ENCODE measurements around the gene DENR.
"Not testable (repeated sequence)": the region's sequence is repeated elsewhere in the genome, so short reads cannot be mapped to it uniquely, and the experiment has no call there.

The DENR gene

DNA sequence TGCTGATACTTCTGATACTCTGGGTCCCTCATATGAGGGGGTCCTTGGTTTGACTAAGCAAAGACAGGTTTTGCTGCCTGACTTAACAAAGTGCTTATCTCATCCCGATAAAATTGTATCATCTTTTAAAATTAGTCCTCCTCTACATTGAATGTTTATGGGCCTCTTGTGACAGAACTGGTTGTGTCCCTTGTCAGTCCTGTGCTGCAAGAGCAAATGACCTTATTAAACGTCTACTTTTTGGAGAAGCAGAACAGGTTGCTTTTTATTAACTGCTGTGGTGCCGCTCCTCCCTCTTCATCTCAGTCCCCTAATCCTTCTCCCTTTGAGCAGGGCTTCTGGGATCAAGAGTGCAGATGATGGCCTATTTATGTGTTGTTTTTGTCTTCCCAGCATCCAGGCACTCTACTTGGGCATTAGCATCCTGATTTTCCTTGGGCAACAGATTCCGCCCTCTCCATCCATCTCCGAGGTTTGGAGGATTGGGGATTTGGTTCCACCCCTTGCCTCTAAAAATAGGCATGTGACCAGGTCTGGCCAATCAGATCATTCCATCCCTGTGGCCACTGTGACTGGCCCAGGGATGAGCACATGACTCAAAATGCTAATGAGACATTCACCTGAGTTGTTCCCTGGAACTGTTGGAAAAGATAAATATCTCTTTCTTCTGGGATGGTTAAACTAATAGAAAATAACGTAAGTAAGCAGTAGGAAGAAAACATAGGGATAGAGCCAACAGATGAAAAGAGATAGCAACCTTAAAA lies 2.9 kb upstream of the DENR start:
- H3K4me1 ChIP-seq (ENCODE audit: control insufficient read depth, insufficient read depth, low read length) = peaks cover 8% of the 10 kb centered on the region
- H3K4me3 ChIP-seq (ENCODE audit: low read length) = no peak overlapping the region
- no peaks in the 10 kb centered on the region for H3K36me3 ChIP-seq (ENCODE audit: control insufficient read depth, insufficient read depth, low read length)
- H3K9ac ChIP-seq (ENCODE audit: low read length) = no peak overlapping the region
- H3K27me3 ChIP-seq (ENCODE audit: control insufficient read depth, insufficient read depth, low read length) = no peaks in the 10 kb centered on the region
- no peaks in the 10 kb centered on the region for H3K9me3 ChIP-seq (ENCODE audit: control insufficient read depth, low read length)

DNA sequence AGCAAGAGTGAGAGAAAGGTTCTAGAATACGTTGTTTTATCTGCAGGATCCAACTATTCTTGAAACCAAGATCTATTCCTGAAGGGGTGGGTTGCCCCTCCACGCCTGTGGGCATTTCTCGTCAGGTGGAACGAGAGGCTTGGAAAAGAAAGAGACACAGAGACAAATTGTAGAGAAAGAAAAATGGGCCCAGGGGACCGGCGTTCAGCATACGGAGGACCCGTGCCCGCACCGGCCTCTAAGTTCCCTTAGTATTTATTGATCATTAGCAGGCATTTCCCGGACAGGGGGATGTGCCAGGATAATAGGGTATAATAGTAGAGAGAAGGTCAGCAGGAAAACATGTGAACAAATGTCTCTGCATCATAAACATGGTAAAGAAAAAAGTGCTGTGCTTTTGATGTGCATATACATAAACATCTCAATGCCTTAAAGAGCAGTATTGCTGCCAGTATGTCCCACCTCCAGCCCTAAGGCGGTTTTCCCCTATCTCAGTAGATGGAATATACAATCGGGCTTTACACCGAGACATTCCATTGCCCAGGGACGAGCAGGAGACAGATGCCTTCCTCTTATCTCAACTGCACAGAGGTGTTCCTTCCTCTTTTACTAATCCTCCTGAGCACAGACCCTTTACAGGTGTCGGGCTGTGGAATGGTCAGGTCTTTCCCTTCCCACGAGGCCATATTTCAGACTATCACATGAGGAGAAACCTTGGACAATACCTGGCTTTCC lies 1.7 kb upstream of the DENR start:
- H3K36me3 ChIP-seq (ENCODE audit: control insufficient read depth, insufficient read depth, low read length); H3K27me3 ChIP-seq (ENCODE audit: control insufficient read depth, insufficient read depth, low read length); H3K9ac ChIP-seq (ENCODE audit: low read length); H3K4me3 ChIP-seq (ENCODE audit: low read length); H3K4me1 ChIP-seq (ENCODE audit: control insufficient read depth, insufficient read depth, low read length); H3K9me3 ChIP-seq (ENCODE audit: control insufficient read depth, low read length): not testable (repeated sequence)

DNA sequence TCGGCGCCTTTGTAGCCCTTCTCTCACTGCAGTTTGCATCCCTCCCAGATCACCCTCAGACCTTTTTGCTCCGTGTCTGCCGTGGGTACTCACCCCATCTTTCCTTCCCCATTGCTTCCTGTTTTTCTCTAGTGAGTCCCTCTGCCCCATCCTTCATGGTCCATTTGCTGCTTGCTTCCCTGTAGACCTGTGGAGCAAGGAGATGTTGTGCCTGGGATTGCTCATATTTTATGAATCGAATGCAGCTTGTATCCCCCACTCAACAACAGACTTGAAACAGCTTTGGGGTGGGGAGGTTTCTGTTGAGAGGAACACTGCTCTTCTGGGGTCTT lies 661 bp downstream of the DENR start:
- Histone ChIP-seq H3K9ac (ENCODE audit: low read length) (peak overlapping the region; percentile 81), H3K27me3 (ENCODE audit: control insufficient read depth, insufficient read depth, low read length) (no peaks in the 10 kb centered on the region), H3K4me1 (ENCODE audit: control insufficient read depth, insufficient read depth, low read length) (peaks cover 8% of the 10 kb centered on the region), H3K36me3 (ENCODE audit: control insufficient read depth, insufficient read depth, low read length) (no peaks in the 10 kb centered on the region), H3K9me3 (ENCODE audit: control insufficient read depth, low read length) (no peaks in the 10 kb centered on the region), H3K4me3 (ENCODE audit: low read length) (peak overlapping the region; percentile 66)

DNA sequence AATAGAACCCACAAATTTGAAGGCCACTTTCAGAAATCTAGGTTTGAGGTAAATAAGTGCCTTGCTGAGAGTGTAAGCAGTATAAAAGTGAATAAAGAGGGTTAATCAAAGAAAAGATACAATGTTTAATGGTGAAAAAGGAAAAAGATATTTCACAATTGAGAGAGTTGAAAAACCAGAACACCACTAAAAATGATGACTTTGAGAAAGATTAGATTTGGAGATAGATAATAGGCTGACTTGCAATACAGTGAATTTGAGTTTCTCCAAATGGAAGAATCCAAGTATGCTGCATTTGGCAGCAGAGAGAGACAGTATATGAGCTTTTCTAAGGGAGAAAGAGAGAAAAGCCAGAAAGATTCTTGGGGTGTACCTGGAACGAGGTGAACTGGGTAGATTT lies 2.2 kb downstream of the DENR start:
- H3K4me1 ChIP-seq (ENCODE audit: control insufficient read depth, insufficient read depth, low read length) = peaks cover 8% of the 10 kb centered on the region
- no peaks in the 10 kb centered on the region for H3K9me3 ChIP-seq (ENCODE audit: control insufficient read depth, low read length)
- no peaks in the 10 kb centered on the region for H3K27me3 ChIP-seq (ENCODE audit: control insufficient read depth, insufficient read depth, low read length)
- H3K4me3 ChIP-seq (ENCODE audit: low read length) = no peak overlapping the region
- H3K9ac ChIP-seq (ENCODE audit: low read length) = no peak overlapping the region
- H3K36me3 ChIP-seq (ENCODE audit: control insufficient read depth, insufficient read depth, low read length) = no peaks in the 10 kb centered on the region

DNA sequence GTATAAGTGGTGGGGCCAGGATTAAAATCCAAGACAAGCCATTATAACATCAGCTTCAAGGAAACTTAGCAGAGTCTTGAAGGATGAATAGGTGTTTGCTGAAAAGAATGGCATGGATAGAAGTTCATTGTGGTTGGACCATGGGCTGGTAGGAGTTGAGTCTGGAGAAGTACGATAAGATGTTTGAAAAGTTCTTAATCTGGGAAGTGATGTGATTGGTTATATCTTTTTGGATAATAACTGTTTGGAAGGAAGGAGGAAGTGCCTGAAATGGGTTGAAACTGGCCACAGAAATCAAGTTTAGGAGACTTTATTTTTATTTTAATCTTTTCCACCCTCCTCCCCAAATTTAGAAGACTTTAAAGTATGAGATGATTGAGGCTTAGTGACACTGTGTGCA lies 4.9 kb downstream of the DENR start:
- no peak overlapping the region for H3K4me3 ChIP-seq (ENCODE audit: low read length)
- no peaks in the 10 kb centered on the region for H3K9me3 ChIP-seq (ENCODE audit: control insufficient read depth, low read length)
- H3K4me1 ChIP-seq (ENCODE audit: control insufficient read depth, insufficient read depth, low read length) = peaks cover 8% of the 10 kb centered on the region
- H3K27me3 ChIP-seq (ENCODE audit: control insufficient read depth, insufficient read depth, low read length) = no peaks in the 10 kb centered on the region
- no peaks in the 10 kb centered on the region for H3K36me3 ChIP-seq (ENCODE audit: control insufficient read depth, insufficient read depth, low read length)
- no peak overlapping the region for H3K9ac ChIP-seq (ENCODE audit: low read length)

DNA sequence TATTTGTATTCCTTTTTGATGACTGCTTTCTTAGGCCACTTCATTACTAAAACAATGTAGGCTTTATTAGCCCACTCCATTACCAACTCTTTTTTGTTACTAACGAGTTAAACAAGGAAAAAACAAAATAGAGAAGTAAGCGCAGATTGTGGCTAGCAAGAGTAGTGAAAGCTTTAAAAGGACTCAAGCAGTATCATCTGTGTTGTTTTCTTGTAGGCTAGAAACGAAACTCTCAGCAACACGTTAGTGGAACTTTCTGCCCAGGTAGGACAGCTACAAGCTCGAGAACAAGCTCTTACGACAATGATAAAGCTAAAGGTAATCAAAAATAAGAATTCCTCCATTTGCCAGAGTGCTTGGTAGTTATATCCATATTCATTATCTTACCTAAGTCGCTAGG lies 32.9 kb downstream of the DENR start:
- Histone ChIP-seq H3K27me3 (ENCODE audit: control insufficient read depth, insufficient read depth, low read length) (no peaks in the 10 kb centered on the region), H3K9ac (ENCODE audit: low read length) (no peak overlapping the region), H3K4me1 (ENCODE audit: control insufficient read depth, insufficient read depth, low read length) (no peaks in the 10 kb centered on the region), H3K4me3 (ENCODE audit: low read length) (no peak overlapping the region), H3K36me3 (ENCODE audit: control insufficient read depth, insufficient read depth, low read length) (no peaks in the 10 kb centered on the region), H3K9me3 (ENCODE audit: control insufficient read depth, low read length) (no peaks in the 10 kb centered on the region)

DNA sequence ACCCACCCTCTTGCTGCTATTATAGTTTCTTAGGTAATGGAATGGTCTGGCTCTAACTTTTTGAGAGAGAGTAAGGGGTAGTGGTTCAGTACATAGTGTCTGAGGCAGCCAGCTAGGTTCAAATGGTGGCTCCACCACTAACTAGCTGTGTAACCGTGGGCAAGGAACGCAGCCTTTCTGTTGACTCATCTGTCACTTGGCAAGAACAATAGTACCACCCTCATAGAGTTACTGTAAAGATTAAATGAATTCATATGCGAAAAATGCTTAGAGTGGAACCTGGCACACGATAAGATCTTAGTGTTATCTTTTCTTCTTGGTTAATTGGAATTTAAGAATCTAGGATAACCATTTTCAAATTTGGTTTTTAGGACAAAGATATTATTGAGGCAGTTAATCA lies 35.8 kb downstream of the DENR start:
- no peak overlapping the region for H3K4me3 ChIP-seq (ENCODE audit: low read length)

DNA sequence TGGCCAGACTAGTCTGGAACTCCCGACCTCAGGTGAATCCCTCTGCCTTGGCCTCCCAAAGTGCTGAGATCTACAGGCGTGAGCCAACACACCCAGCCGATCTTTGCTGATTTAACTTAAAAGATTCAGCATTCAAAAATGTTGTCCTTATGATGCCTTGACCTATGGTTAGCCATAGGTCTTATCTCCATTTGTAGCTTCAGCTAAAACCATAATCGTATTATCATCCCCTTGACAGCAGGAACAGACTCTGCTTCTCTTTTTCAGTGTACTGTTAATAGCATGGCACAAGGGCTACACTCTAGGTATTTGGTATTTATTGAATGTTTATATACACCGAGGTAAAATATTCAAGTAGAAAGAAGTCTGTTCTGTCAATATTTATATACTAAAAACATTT lies 37.0 kb downstream of the DENR start:
- Histone ChIP-seq H3K4me1 (ENCODE audit: control insufficient read depth, insufficient read depth, low read length) (no peaks in the 10 kb centered on the region), H3K27me3 (ENCODE audit: control insufficient read depth, insufficient read depth, low read length) (no peaks in the 10 kb centered on the region), H3K36me3 (ENCODE audit: control insufficient read depth, insufficient read depth, low read length) (no peaks in the 10 kb centered on the region), H3K9me3 (ENCODE audit: control insufficient read depth, low read length) (no peaks in the 10 kb centered on the region), H3K4me3 (ENCODE audit: low read length) (no peak overlapping the region), H3K9ac (ENCODE audit: low read length) (no peak overlapping the region)

More for the DNA sequence above, 35.8 kb downstream of the DENR start:
- Histone ChIP-seq H3K4me1 (ENCODE audit: control insufficient read depth, insufficient read depth, low read length) (no peaks in the 10 kb centered on the region), H3K36me3 (ENCODE audit: control insufficient read depth, insufficient read depth, low read length) (no peaks in the 10 kb centered on the region), H3K9me3 (ENCODE audit: control insufficient read depth, low read length) (no peaks in the 10 kb centered on the region), H3K9ac (ENCODE audit: low read length) (no peak overlapping the region), H3K27me3 (ENCODE audit: control insufficient read depth, insufficient read depth, low read length) (no peaks in the 10 kb centered on the region)

DNA sequence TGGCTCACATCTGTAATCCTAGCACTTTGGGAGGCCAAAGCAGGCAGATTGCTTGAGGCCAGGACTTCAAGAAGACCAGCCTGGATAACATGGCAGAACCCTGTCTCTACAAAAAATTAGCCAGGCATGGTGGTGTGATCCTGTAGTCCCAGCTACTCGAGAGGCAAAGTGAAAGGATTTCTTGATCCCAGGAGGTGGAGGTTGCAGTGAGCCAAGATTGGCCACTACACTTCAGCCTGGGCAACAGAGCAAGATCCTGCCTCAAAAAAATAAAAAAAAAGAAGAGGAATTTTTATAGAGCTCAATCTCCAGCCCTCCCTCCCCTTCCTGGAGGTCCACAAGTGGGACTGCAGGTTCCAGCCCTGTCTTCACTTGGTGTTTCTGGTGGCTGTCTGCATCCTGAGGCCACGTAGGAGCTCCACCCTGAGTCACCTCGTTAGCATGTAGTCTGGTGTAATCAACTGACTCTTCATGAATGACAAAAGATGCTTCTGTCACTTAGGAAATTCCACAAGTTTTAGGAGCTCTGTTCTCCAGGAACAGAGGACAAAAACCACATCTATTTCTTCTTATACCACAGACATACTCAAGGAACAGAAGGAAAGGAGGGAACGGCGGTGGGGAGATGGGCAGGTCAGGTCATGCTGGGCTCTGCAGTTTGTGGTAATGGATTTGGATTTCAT lies 37.9 kb downstream of the DENR start:
- no peak overlapping the region for H3K9ac ChIP-seq (ENCODE audit: low read length)
- no peak overlapping the region for H3K4me3 ChIP-seq (ENCODE audit: low read length)
- no peaks in the 10 kb centered on the region for H3K27me3 ChIP-seq (ENCODE audit: control insufficient read depth, insufficient read depth, low read length)
- H3K4me1 ChIP-seq (ENCODE audit: control insufficient read depth, insufficient read depth, low read length) = peaks cover under 1% of the 10 kb centered on the region
- no peaks in the 10 kb centered on the region for H3K9me3 ChIP-seq (ENCODE audit: control insufficient read depth, low read length)
- no peaks in the 10 kb centered on the region for H3K36me3 ChIP-seq (ENCODE audit: control insufficient read depth, insufficient read depth, low read length)

DNA sequence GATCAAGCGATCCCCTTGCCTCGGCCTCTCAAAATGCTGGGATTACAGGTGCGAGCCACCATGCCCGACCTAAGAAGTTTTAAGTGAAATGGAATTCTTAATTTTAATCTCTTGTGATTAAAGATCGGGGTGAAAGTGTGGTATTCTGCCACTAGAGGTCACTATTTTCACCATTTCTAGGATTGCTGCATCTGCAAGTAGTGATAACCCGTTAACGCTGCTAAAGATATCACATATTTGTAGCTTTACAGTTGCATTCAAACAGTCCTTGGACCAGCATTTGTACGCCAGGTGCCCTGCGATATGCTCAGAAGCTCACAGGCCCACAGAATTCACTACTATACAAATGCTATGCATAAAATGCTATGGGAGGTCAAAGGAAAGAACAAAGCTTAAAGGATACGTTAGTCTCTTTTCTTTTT lies 41.1 kb downstream of the DENR start:
- Histone ChIP-seq H3K27me3 (ENCODE audit: control insufficient read depth, insufficient read depth, low read length) (no peaks in the 10 kb centered on the region), H3K9me3 (ENCODE audit: control insufficient read depth, low read length) (no peaks in the 10 kb centered on the region), H3K4me3 (ENCODE audit: low read length) (no peak overlapping the region), H3K9ac (ENCODE audit: low read length) (no peak overlapping the region), H3K36me3 (ENCODE audit: control insufficient read depth, insufficient read depth, low read length) (no peaks in the 10 kb centered on the region), H3K4me1 (ENCODE audit: control insufficient read depth, insufficient read depth, low read length) (peaks cover 3% of the 10 kb centered on the region)

DNA sequence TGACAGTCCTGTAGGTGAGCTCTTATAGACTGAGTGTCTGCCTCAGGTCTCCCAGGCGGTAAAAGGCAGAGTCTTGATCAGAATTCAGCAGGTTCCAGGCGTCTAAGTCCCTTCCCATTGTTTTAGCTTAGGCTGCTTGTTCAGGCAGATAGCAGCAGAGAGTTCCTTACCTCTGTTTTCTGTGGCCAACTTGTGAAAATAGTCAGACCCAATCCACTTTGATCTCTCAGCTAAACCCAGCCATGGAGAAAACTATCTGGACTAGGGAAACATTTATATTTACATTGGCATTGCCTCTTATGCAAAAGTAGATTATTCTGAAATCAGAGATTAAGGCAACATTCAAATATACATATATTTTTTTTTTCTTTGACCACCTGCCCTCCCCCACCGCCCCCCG lies 43.2 kb downstream of the DENR start:
- no peak overlapping the region for H3K4me3 ChIP-seq (ENCODE audit: low read length)
- no peaks in the 10 kb centered on the region for H3K27me3 ChIP-seq (ENCODE audit: control insufficient read depth, insufficient read depth, low read length)
- H3K4me1 ChIP-seq (ENCODE audit: control insufficient read depth, insufficient read depth, low read length) = peaks cover 3% of the 10 kb centered on the region
- no peak overlapping the region for H3K9ac ChIP-seq (ENCODE audit: low read length)
- no peaks in the 10 kb centered on the region for H3K9me3 ChIP-seq (ENCODE audit: control insufficient read depth, low read length)
- H3K36me3 ChIP-seq (ENCODE audit: control insufficient read depth, insufficient read depth, low read length) = no peaks in the 10 kb centered on the region

DNA sequence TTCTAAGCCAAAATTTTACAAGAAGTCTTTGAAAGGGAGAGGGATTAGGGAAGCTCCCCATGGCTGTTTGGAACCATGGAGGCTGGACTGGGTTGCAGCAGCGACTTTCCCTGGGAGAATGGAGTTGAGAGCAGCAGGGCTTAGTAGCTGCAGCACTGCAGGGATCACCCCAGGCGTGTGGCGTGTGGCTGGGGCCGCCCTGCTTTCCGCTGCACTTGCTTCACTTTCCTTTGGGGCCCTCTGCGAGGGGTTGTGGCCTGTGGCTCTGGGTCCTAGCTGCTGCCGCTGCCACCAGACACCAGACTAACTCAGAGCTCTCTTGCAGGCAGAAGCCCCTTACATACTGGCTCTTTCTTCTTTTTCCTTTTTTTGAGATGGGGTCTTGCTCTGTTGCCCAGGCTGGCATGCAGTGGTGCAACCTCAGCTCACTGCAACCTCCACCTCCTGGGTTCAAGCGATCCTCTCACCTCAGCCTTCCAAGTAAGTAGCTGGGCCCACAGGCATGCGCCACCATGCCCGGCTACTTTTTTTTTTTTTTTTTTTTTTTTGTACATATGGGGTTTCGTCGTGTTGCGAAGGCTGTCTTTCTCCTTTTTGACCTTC lies 47.1 kb downstream of the DENR start:
- Histone ChIP-seq H3K4me3 (ENCODE audit: low read length) (no peak overlapping the region), H3K9me3 (ENCODE audit: control insufficient read depth, low read length) (no peaks in the 10 kb centered on the region), H3K4me1 (ENCODE audit: control insufficient read depth, insufficient read depth, low read length) (peaks cover 10% of the 10 kb centered on the region), H3K36me3 (ENCODE audit: control insufficient read depth, insufficient read depth, low read length) (no peaks in the 10 kb centered on the region), H3K27me3 (ENCODE audit: control insufficient read depth, insufficient read depth, low read length) (no peaks in the 10 kb centered on the region), H3K9ac (ENCODE audit: low read length) (no peak overlapping the region)

Data from mucosa of stomach (tissue), 1 donor.